ENCODE measurements around the gene SLC25A21.
A peak's percentile ranks its signal among the peaks of the same experiment; 100 is the strongest.

SLC25A21 gene

GRCh38 chr14:36671149-36671548, 501.3 kb downstream of the SLC25A21 start:
- Mint-ChIP-seq H3K9me3 (no peaks in the 10 kb centered on the region), H3K27me3 (peaks cover 15% of the 10 kb centered on the region), H3K27ac (no peak overlapping the region), H3K4me3 (no peak overlapping the region), H3K4me1 (no peaks in the 10 kb centered on the region), H3K36me3 (no peaks in the 10 kb centered on the region)
- no peak for ATAC-seq

- H3K9me3 Mint-ChIP-seq = peaks cover 2% of the 10 kb centered on the region
- H3K27ac Mint-ChIP-seq = no peak overlapping the region
- no peaks in the 10 kb centered on the region for H3K36me3 Mint-ChIP-seq
- peaks cover 13% of the 10 kb centered on the region for H3K4me1 Mint-ChIP-seq
- peaks cover 45% of the 10 kb centered on the region for H3K27me3 Mint-ChIP-seq
- no peak for ATAC-seq
- H3K4me3 Mint-ChIP-seq = no peak overlapping the region
Observed at GRCh38 chr14:36667679-36668078, 504.7 kb downstream of the SLC25A21 start.

DNA sequence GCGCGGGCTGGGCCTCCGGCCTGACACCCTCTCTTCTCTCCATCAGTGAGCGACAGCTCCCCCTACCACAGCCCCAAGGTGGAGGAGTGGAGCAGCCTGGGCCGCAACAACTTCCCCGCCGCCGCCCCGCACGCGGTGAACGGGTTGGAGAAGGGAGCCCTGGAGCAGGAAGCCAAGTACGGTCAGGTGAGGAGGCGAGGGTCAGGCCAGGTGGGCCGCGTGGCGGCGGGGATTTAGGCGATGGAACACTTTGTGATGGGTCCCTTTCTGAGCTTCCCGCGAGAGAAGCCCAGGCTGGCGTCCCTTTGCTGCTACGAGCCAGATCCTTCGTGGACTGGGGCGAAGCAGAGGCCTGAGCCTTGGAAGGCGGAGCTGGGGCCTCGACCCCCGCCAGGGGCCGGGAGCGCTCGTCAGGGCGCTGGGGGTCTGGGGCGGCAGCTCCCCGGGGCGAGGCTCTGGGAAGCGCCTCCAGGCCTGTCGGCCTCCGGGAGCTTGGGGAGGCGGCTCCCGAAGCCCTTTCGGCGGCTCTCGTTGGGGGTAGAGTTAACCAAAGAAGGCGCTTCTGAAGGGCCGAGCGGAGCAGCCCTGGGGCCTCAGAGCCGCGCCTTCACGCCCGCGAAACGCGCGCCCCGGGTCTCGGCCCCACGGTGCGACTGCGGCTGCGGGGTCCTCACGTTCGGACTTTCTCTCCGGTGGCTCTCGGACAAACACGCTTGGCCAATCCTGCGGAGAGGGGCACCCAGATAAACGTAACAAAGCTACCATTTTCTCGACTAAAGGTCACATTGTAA, 505.8 kb downstream of the SLC25A21 start:
- H3K27me3 Mint-ChIP-seq = peaks cover 56% of the 10 kb centered on the region
- H3K9me3 Mint-ChIP-seq = peaks cover 2% of the 10 kb centered on the region
- no peaks in the 10 kb centered on the region for H3K36me3 Mint-ChIP-seq
- no peak overlapping the region for H3K27ac Mint-ChIP-seq
- H3K4me1 Mint-ChIP-seq = peaks cover 14% of the 10 kb centered on the region
- no peak overlapping the region for H3K4me3 Mint-ChIP-seq
- ATAC-seq = no peak

DNA sequence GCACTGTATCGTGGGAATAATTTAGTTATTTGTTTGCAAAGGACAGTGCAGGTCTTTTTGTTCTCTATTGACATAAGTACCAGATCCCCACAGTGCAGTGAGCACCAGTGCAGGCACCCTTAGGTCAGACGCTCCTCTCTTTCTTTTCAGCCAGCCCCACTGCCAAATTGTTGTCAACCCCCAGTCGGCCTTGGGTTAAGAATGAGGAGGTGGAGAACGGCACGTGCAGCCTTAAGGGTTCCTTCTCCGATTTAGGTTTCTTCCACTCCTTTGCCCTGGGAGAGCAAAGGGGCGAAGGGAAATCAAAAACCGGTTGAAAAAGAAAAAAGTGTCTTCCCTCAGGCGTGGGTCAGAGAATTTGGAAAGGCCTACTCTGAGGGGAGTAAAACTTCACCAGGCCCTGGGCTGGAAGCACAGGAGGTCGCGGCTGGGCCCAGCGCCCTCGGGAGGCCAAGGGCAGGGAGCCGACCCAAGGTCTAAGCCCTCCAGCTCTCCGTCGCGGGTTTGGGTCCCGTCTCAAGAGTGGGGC, 506.5 kb downstream of the SLC25A21 start:
- Mint-ChIP-seq H3K9me3 (peaks cover 2% of the 10 kb centered on the region), H3K27ac (no peak overlapping the region), H3K27me3 (peaks cover 62% of the 10 kb centered on the region), H3K36me3 (no peaks in the 10 kb centered on the region), H3K4me1 (peaks cover 20% of the 10 kb centered on the region), H3K4me3 (no peak overlapping the region)
- ATAC-seq = no peak

- peaks cover 20% of the 10 kb centered on the region for H3K4me1 Mint-ChIP-seq
- no peak overlapping the region for H3K4me3 Mint-ChIP-seq
- H3K9me3 Mint-ChIP-seq = peaks cover 2% of the 10 kb centered on the region
- H3K27ac Mint-ChIP-seq = no peak overlapping the region
- no peaks in the 10 kb centered on the region for H3K36me3 Mint-ChIP-seq
- ATAC-seq = no peak
- peaks cover 76% of the 10 kb centered on the region for H3K27me3 Mint-ChIP-seq
Observed at GRCh38 chr14:36664322-36665193, 507.8 kb downstream of the SLC25A21 start.

- ATAC-seq = no peak
- H3K36me3 Mint-ChIP-seq = no peaks in the 10 kb centered on the region
- peaks cover 85% of the 10 kb centered on the region for H3K27me3 Mint-ChIP-seq
- H3K4me3 Mint-ChIP-seq = peak overlapping the region; percentile 41
- H3K9me3 Mint-ChIP-seq = peaks cover 2% of the 10 kb centered on the region
- H3K4me1 Mint-ChIP-seq = peaks cover 20% of the 10 kb centered on the region
- no peak overlapping the region for H3K27ac Mint-ChIP-seq
Observed at GRCh38 chr14:36663404-36664321, 508.7 kb downstream of the SLC25A21 start.

DNA sequence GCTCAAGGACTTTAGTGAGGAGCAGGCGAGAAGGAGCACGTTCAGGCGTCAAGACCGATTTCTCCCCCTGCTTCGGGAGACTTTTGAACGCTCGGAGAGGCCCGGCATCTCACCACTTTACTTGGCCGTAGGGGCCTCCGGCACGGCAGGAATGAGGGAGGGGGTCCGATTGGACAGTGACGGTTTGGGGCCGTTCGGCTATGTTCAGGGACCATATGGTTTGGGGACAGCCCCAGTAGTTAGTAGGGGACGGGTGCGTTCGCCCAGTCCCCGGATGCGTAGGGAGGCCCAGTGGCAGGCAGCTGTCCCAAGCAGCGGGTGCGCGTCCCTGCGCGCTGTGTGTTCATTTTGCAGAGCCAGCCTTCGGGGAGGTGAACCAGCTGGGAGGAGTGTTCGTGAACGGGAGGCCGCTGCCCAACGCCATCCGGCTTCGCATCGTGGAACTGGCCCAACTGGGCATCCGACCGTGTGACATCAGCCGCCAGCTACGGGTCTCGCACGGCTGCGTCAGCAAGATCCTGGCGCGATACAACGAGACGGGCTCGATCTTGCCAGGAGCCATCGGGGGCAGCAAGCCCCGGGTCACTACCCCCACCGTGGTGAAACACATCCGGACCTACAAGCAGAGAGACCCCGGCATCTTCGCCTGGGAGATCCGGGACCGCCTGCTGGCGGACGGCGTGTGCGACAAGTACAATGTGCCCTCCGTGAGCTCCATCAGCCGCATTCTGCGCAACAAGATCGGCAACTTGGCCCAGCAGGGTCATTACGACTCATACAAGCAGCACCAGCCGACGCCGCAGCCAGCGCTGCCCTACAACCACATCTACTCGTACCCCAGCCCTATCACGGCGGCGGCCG, 509.6 kb downstream of the SLC25A21 start:
- ATAC-seq = no peak
- no peak overlapping the region for H3K27ac Mint-ChIP-seq
- H3K4me1 Mint-ChIP-seq = peaks cover 20% of the 10 kb centered on the region
- no peak overlapping the region for H3K4me3 Mint-ChIP-seq
- H3K9me3 Mint-ChIP-seq = peaks cover 2% of the 10 kb centered on the region
- no peaks in the 10 kb centered on the region for H3K36me3 Mint-ChIP-seq
- peaks cover 92% of the 10 kb centered on the region for H3K27me3 Mint-ChIP-seq

GRCh38 chr14:36662258-36662542, 510.2 kb downstream of the SLC25A21 start:
- Mint-ChIP-seq H3K4me3 (no peak overlapping the region), H3K36me3 (no peaks in the 10 kb centered on the region), H3K27ac (no peak overlapping the region), H3K4me1 (peaks cover 20% of the 10 kb centered on the region), H3K9me3 (peaks cover 2% of the 10 kb centered on the region), H3K27me3 (peaks cover 92% of the 10 kb centered on the region)
- ATAC-seq = no peak

GRCh38 chr14:36661506-36662257, 510.7 kb downstream of the SLC25A21 start, which contains the start of gene PAX9:
Gene PAX9, plus strand, starts transcription at chr14:36661860. Its CDS starts 230 bp downstream, at chr14:36662090.
- Mint-ChIP-seq H3K4me1 (peaks cover 20% of the 10 kb centered on the region), H3K36me3 (no peaks in the 10 kb centered on the region), H3K9me3 (peaks cover 2% of the 10 kb centered on the region), H3K27me3 (peaks cover 96% of the 10 kb centered on the region), H3K4me3 (no peak within 1 kb of the TSS), H3K27ac (no peak within 1 kb of the TSS)
- no peak for ATAC-seq

GRCh38 chr14:36660736-36661505, 511.5 kb downstream of the SLC25A21 start:
- H3K4me1 Mint-ChIP-seq = peaks cover 20% of the 10 kb centered on the region
- no peak overlapping the region for H3K27ac Mint-ChIP-seq
- H3K4me3 Mint-ChIP-seq = no peak overlapping the region
- ATAC-seq = no peak
- peaks cover 2% of the 10 kb centered on the region for H3K9me3 Mint-ChIP-seq
- H3K27me3 Mint-ChIP-seq = peaks cover 96% of the 10 kb centered on the region
- H3K36me3 Mint-ChIP-seq = no peaks in the 10 kb centered on the region

GRCh38 chr14:36659822-36660735, 512.3 kb downstream of the SLC25A21 start:
- H3K9me3 Mint-ChIP-seq = peaks cover 2% of the 10 kb centered on the region
- ATAC-seq = no peak
- no peaks in the 10 kb centered on the region for H3K36me3 Mint-ChIP-seq
- peaks cover 26% of the 10 kb centered on the region for H3K4me1 Mint-ChIP-seq
- H3K27ac Mint-ChIP-seq = no peak overlapping the region
- H3K27me3 Mint-ChIP-seq = peaks cover 100% of the 10 kb centered on the region
- no peak overlapping the region for H3K4me3 Mint-ChIP-seq

Measured in stimulated activated memory B cell treated with anti-CD40 and anti-IgM and Interleukin-4, amounts not matched to agents 10 μg/mL and 1 μg/mL and 100 μg/mL, for 72 hours (primary cell).